HL-60 (cell line): ENCODE data around the gene FNDC3B.

Source experiments
- DNase-seq, 2 experiments: peaks; one replicate each; pipeline ENCODE4 v3.0.0-alpha.2; 2010 to 2020; ENCODE audit warnings: low read depth in 1 of 2, low spot score in 1 of 2
- H3K27ac ChIP-seq: fragments of 250-450 bp; sonication (Bioruptor Pico); replicated peaks from 2 replicates; pipeline ENCODE4 v1.5.1; 2020; ENCODE audit warnings: mild to moderate bottlenecking, moderate library complexity
- H3K27me3 ChIP-seq: fragments of 250-450 bp; sonication (Bioruptor Pico); 2 replicates; pipeline ENCODE4 v1.5.1; 2021; ENCODE audit warnings: mild to moderate bottlenecking, moderate library complexity; ENCODE audit not compliant: insufficient read depth, poor library complexity, severe bottlenecking
- H3K4me3 ChIP-seq: replicated peaks from 2 replicates; pipeline ENCODE4 v1.5.1; 2011; ENCODE audit warnings: mild to moderate bottlenecking, control low read depth, low read length; ENCODE audit not compliant: insufficient read depth
- CTCF ChIP-seq: IDR thresholded peaks from one replicate; pipeline ENCODE4 v1.5.1; 2011; ENCODE audit warnings: low read length, control low read depth, inconsistent platforms; ENCODE audit not compliant: insufficient read depth
- GABPA ChIP-seq: IDR thresholded peaks from 2 replicates; pipeline ENCODE4 v1.6.1; 2012; ENCODE audit warnings: low read depth
- POLR2AphosphoS5 ChIP-seq: IDR thresholded peaks from 2 replicates; pipeline ENCODE4 v1.6.1; 2012; ENCODE audit warnings: low read depth
- REST ChIP-seq: IDR thresholded peaks from 2 replicates; pipeline ENCODE4 v1.6.1; 2012; ENCODE audit warnings: low read depth; ENCODE audit not compliant: insufficient replicate concordance
- SPI1 ChIP-seq: IDR thresholded peaks from 2 replicates; pipeline ENCODE4 v1.6.1; 2012; ENCODE audit warnings: low read depth, mild to moderate bottlenecking, borderline replicate concordance

FNDC3B gene

GRCh38 chr3:172213200-172213599 is 173.8 kb downstream of the FNDC3B start:
- no peak for DNase-seq
- TF ChIP-seq SPI1 (no peak), REST (no peak), GABPA (no peak), POLR2AphosphoS5 (no peak), CTCF (no peak)
- no peak overlapping the region for H3K27ac ChIP-seq
- H3K4me3 ChIP-seq, result no peak overlapping the region
- H3K27me3 ChIP-seq, result no peaks in the 10 kb centered on the region

- H3K27me3 ChIP-seq, result no peaks in the 10 kb centered on the region
- TF ChIP-seq SPI1 (no peak), CTCF (no peak), POLR2AphosphoS5 (no peak), REST (no peak), GABPA (no peak)
- no peak overlapping the region for H3K4me3 ChIP-seq
- no peak for DNase-seq
- H3K27ac ChIP-seq, result no peak overlapping the region
Observed at GRCh38 chr3:172213904-172214303, 174.5 kb downstream of the FNDC3B start.

GRCh38 chr3:172216267-172216666 is 176.9 kb downstream of the FNDC3B start:
- Histone ChIP-seq H3K27ac (no peak overlapping the region), H3K4me3 (no peak overlapping the region), H3K27me3 (no peaks in the 10 kb centered on the region)
- no peak for DNase-seq
- TF ChIP-seq CTCF (no peak), REST (no peak), SPI1 (no peak), POLR2AphosphoS5 (no peak), GABPA (no peak)
